HepG2 (cell line): Measurements from ENCODE around the gene CSTF1. TPM values are rescaled to one million over a fixed set of nuclear protein-coding genes. Genes with fewer than 3 reads are reported as not detected.

ENCODE experiments used
- ATAC-seq: fragments of 200-7000 bp; cut with Tn5 transposase; 3 replicates; pipeline ENCODE4 v1.9.1; 2020; ENCODE audit warnings: mild to moderate bottlenecking, moderate library complexity
- BruUV-seq: library from RNA; stranded (reverse); fragments of 400-500 nt; replicated peaks from 2 replicates; lab custom pipeline; 2021; lab: Mats Ljungman, UMichigan
- CTCF ChIA-PET: fragments of 300-600 bp; formaldehyde crosslinking; extraction: SDS; loops from one replicate; lab custom pipeline; 2021; ENCODE audit warnings: low total read pairs, inconsistent platforms, low intra/inter-chr PET ratio; lab: Yijun Ruan, JAX
- POLR2A ChIA-PET: fragments of 350-600 bp; sonication (Branson Sonifier 250); formaldehyde crosslinking; loops from one replicate; lab custom pipeline; 2020; ENCODE audit warnings: antibody characterized with exemption, inconsistent platforms; lab: Yijun Ruan, JAX
- DNase-seq: peaks from one replicate; pipeline ENCODE4 v3.0.0-alpha.2; 2015; ENCODE audit warnings: low spot score
- FAIRE-seq: peaks from 3 replicates; lab custom pipeline; 2011; peaks lifted over from hg19 to GRCh38; lab: Jason Lieb, UNC
- H2AFZ ChIP-seq: one replicate; pipeline ENCODE4 v1.6.1; 2011; ENCODE audit warnings: low read length, inconsistent platforms
- H3K27ac ChIP-seq: fragments of 300-600 bp; 3 replicates; pipeline ENCODE4 v1.8.0; 2011; ENCODE audit warnings: mixed run types, mild to moderate bottlenecking, mixed read lengths, low read length, inconsistent platforms; ENCODE audit not compliant: insufficient read depth; ENCODE audit errors: extremely low read length
- H3K27me3 ChIP-seq, 2 experiments: fragments of 200-600 bp in 1 of 2; 2 replicates in 1 of 2; 3 replicates in 1 of 2; pipeline versions ENCODE4 v1.6.0 to v1.8.0; 2011; ENCODE audit warnings: low read length in 2 of 2, mild to moderate bottlenecking in 2 of 2, moderate library complexity in 2 of 2, inconsistent platforms in 1 of 2; ENCODE audit not compliant: insufficient read depth in 2 of 2, control insufficient read depth in 1 of 2
- H3K36me3 ChIP-seq, 2 experiments: fragments of 200-600 bp in 1 of 2; replicated peaks in 1 of 2; 2 replicates in 1 of 2; 3 replicates in 1 of 2; pipeline versions ENCODE4 v1.5.1 to v1.8.0; 2011; ENCODE audit warnings: low read length in 2 of 2, inconsistent platforms in 1 of 2; ENCODE audit not compliant: insufficient read depth in 2 of 2, control insufficient read depth in 1 of 2
- H3K4me1 ChIP-seq: 2 replicates; pipeline ENCODE4 v1.5.1; 2012; ENCODE audit warnings: low read length, inconsistent platforms; ENCODE audit not compliant: insufficient read depth
- H3K4me2 ChIP-seq: 2 replicates; pipeline ENCODE4 v1.6.0; 2011; ENCODE audit warnings: low read depth, low read length, inconsistent platforms
- H3K4me3 ChIP-seq, 3 experiments: fragments of 200-600 bp in 1 of 3; sonication (generic), shearing (Covaris generic) in 1 of 3; replicated peaks in 1 of 3; 2 replicates each; pipeline ENCODE4 v1.5.1; 2011 to 2016; ENCODE audit warnings: low read length in 3 of 3, inconsistent platforms in 2 of 3, low read depth in 2 of 3, mild to moderate bottlenecking in 2 of 3, control low read depth in 1 of 3, mixed read lengths in 1 of 3; ENCODE audit not compliant: insufficient read depth in 1 of 3
- H3K79me2 ChIP-seq: one replicate; pipeline ENCODE4 v1.6.1; 2011; ENCODE audit warnings: low read length, inconsistent platforms; ENCODE audit not compliant: insufficient read depth
- H3K9ac ChIP-seq: 2 replicates; pipeline ENCODE4 v1.6.0; 2011; ENCODE audit warnings: mild to moderate bottlenecking, low read depth, low read length, inconsistent platforms; ENCODE audit not compliant: insufficient read depth
- H3K9me3 ChIP-seq: 2 replicates; pipeline ENCODE4 v1.5.1; 2012; ENCODE audit warnings: mild to moderate bottlenecking, low read length
- H4K20me1 ChIP-seq: 2 replicates; pipeline ENCODE4 v1.6.0; 2011; ENCODE audit warnings: inconsistent platforms, mild to moderate bottlenecking, low read length, moderate library complexity; ENCODE audit not compliant: insufficient read depth
- SAP130 ChIP-seq: IDR thresholded peaks from 2 replicates; pipeline ENCODE4 v1.6.1; 2016; ENCODE audit warnings: low read depth
- TBP ChIP-seq: sonication (generic); formaldehyde crosslinking; IDR thresholded peaks from 2 replicates; pipeline ENCODE4 v1.5.0; 2020; ENCODE audit warnings: missing genetic modification reagents
- ZBTB7B ChIP-seq: sonication (generic); formaldehyde crosslinking; IDR thresholded peaks from 2 replicates; pipeline ENCODE4 v1.4.0; 2020; ENCODE audit warnings: missing genetic modification reagents
- ZNF331 ChIP-seq: sonication (generic); formaldehyde crosslinking; IDR thresholded peaks from 2 replicates; pipeline ENCODE4 v1.4.0; 2020; ENCODE audit warnings: missing genetic modification reagents
- ZNF407 ChIP-seq: sonication (generic); formaldehyde crosslinking; IDR thresholded peaks from one replicate; pipeline ENCODE4 v1.5.1; 2020; ENCODE audit warnings: mild to moderate bottlenecking, missing genetic modification reagents; ENCODE audit errors: not compliant biosample characterization
- ZNF512B ChIP-seq: sonication (generic); formaldehyde crosslinking; IDR thresholded peaks from 2 replicates; pipeline ENCODE4 v1.5.1; 2020; ENCODE audit warnings: missing genetic modification reagents, mild to moderate bottlenecking, borderline replicate concordance
- WGBS: methylation state at CpG from one replicate; pipeline ENCODE4 v1.1.6; 2017; ENCODE audit warnings: low lambda C conversion rate; 5-methylcytosine and 5-hydroxymethylcytosine counted together
- in situ Hi-C: cut with HindIII; loops from 2 replicates; pipeline ENCODE4 v1.10.0; 2017; ENCODE audit warnings: low pct_unique_long_range_greater_than_20kb; ENCODE audit not compliant: extremely low pct_ligation_motif_present
- intact Hi-C: fragments of 100-400 bp; cut with micrococcal nuclease; formaldehyde crosslinking; loops from one replicate; pipeline ENCODE4 v1.10.0; 2022; ENCODE audit not compliant: unreplicated experiment
- polyA plus RNA-seq, 8 experiments: library from polyadenylated mRNA; depleted of rRNA in 3 of 8; stranded (reverse) in 7 of 8; unstranded in 1 of 8; fragments of >200 nt; fragmentation: Illumina TruSeq in 4 of 8; extraction: Trizol in 4 of 8; gene quantifications; 2 replicates each; pipeline versions ENCODE4 v1.2.1 to v1.2.3, GENCODE V29; 2011 to 2016; ENCODE audit warnings: low read depth in 4 of 8, missing spikeins in 1 of 8, mixed read lengths in 1 of 8; ENCODE audit not compliant: insufficient read depth in 1 of 8
- total RNA-seq, 5 experiments: library from RNA; depleted of rRNA; stranded (reverse); fragments of >200 nt; fragmentation: Illumina TruSeq; extraction: Trizol; gene quantifications; 2 replicates each; pipeline ENCODE4 v1.2.3, GENCODE V29; 2016; ENCODE audit warnings: low read depth in 1 of 5

Gene CSTF1
- total and polyA plus RNA-seq, 2 of the 13 experiments (the other 11 are each of a cell fraction or from before 2014, with no cell fraction given): 70.9 to 100 TPM

GRCh38 chr20:56342783-56343182, 49.7 kb upstream of the CSTF1 start:
- no peak for DNase-seq
- Histone ChIP-seq H4K20me1 (no peaks in the 10 kb centered on the region), H3K4me2 (no peak overlapping the region), H3K36me3 (no peaks in the 10 kb centered on the region), H2AFZ (no peak overlapping the region), H3K9ac (no peak overlapping the region), H3K4me3 (no peak overlapping the region), H3K79me2 (no peaks in the 10 kb centered on the region), H3K27ac (no peak overlapping the region), H3K27me3 (peaks cover 0 to 7% of the 10 kb centered on the region in 2 experiments; a peak in 1 of 5 replicates), H3K4me1 (peaks cover under 1% of the 10 kb centered on the region; the same call in 1 of the 2 replicates), H3K9me3 (no peaks in the 10 kb centered on the region)
- 11% methylated on average over 3 of the region's 3 CpGs for WGBS
- intact Hi-C loops: no loop called here
- TF ChIP-seq ZNF331 (CRISPR knock-in tag): peak; percentile 85
- no peak for TF ChIP-seq ZNF512B (CRISPR knock-in tag)
- no peak for FAIRE-seq
- ChIA-PET CTCF (interaction anchor here (0.6 to 1.8 kb wide), 4 partner anchors 93 to 1662 kb away, joined by 3 to 13 read pairs (median 4); partner anchors contain the start of gene MC3R), POLR2A (no interaction called here)
- ATAC-seq: no peak
- no TSS peak for BruUV-seq
- in situ Hi-C loops: no loop called here

GRCh38 chr20:56343861-56344381, 48.5 kb upstream of the CSTF1 start:
- no peaks in the 10 kb centered on the region for H3K9me3 ChIP-seq
- ATAC-seq (peak; percentile 92), DNase-seq (no peak), FAIRE-seq (no peak)
- H3K4me3 ChIP-seq: peak overlapping the region in 1 of 3 experiments; percentile 21; a peak in 1 of 6 replicates
- no peak overlapping the region for H2AFZ ChIP-seq
- H4K20me1 ChIP-seq: no peaks in the 10 kb centered on the region
- H3K4me2 ChIP-seq: peak overlapping the region; percentile 31; the same call in 1 of the 2 replicates
- no peak overlapping the region for H3K9ac ChIP-seq
- H3K4me1 ChIP-seq: peaks cover 12% of the 10 kb centered on the region
- BruUV-seq: no TSS peak
- H3K36me3 ChIP-seq: no peaks in the 10 kb centered on the region
- POLR2A ChIA-PET: no interaction called here
- no peak overlapping the region for H3K27ac ChIP-seq
- WGBS: 26% methylated on average over 32 of the region's 41 CpGs
- in situ Hi-C loops: no loop called here
- CTCF ChIA-PET: interaction anchor here (1.2 to 1.8 kb wide), 2 partner anchors 96 to 1663 kb away, joined by 5 to 13 read pairs; partner anchors contain the start of gene MC3R
- H3K27me3 ChIP-seq: peaks cover 0 to 7% of the 10 kb centered on the region in 2 experiments; a peak in 1 of 5 replicates
- H3K79me2 ChIP-seq: no peaks in the 10 kb centered on the region
- intact Hi-C loops: loop anchor here (2.0 kb wide), 2 partner anchors 95 to 1663 kb away; partner anchors contain the start of gene MC3R
- TF ChIP-seq ZBTB7B (CRISPR knock-in tag) (no peak), SAP130 (CRISPR knock-in tag) (no peak), ZNF407 (CRISPR knock-in tag) (no peak), TBP (CRISPR knock-in tag) (no peak)
